Astrocyte (in vitro differentiated cells and primary cell): Measurements from ENCODE around the gene CNTNAP2.

Source experiments
- EZH2 ChIP-seq: IDR thresholded peaks from 2 replicates; pipeline ENCODE4 v1.6.1; 2012; ENCODE audit warnings: mild to moderate bottlenecking, low read length, inconsistent platforms; ENCODE audit not compliant: insufficient read depth
- TF ChIP-seq, protein P1 (sequence below): IDR thresholded peaks from 2 replicates; pipeline ENCODE4 v1.5.1; 2011; ENCODE audit warnings: low read depth, mild to moderate bottlenecking, inconsistent platforms, low read length, moderate library complexity; ENCODE audit not compliant: insufficient read depth

DNA sequence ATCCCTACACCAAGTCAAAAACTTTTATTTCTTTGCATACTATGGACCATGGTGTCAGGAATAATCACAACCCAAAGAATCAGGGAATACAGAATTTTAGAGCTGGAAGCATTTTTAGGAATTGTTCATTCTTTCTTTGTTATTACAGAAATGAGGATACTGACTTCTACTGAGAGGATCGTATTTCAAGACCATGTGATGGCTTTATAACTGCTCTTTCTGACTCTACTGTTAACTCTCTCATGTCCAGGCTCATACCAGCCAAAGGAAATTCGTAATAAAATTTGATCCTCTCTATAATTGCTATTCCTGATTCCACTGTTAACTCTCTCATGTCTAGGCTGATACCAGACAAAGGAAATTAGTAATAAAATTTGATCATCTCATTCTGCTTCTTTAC lies 1423.1 kb downstream of the CNTNAP2 start:
- TF ChIP-seq, protein P1, sequence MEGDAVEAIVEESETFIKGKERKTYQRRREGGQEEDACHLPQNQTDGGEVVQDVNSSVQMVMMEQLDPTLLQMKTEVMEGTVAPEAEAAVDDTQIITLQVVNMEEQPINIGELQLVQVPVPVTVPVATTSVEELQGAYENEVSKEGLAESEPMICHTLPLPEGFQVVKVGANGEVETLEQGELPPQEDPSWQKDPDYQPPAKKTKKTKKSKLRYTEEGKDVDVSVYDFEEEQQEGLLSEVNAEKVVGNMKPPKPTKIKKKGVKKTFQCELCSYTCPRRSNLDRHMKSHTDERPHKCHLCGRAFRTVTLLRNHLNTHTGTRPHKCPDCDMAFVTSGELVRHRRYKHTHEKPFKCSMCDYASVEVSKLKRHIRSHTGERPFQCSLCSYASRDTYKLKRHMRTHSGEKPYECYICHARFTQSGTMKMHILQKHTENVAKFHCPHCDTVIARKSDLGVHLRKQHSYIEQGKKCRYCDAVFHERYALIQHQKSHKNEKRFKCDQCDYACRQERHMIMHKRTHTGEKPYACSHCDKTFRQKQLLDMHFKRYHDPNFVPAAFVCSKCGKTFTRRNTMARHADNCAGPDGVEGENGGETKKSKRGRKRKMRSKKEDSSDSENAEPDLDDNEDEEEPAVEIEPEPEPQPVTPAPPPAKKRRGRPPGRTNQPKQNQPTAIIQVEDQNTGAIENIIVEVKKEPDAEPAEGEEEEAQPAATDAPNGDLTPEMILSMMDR: no peak
- TF ChIP-seq EZH2: no peak
